Naive thymus-derived CD8-positive, alpha-beta T cell (primary cell): ENCODE measurements around the gene CAMKMT. TPM values are rescaled to one million over a fixed set of nuclear protein-coding genes. Genes with fewer than 3 reads are reported as not detected.
A peak's percentile ranks its signal among the peaks of the same experiment; 100 is the strongest.
"Not testable (repeated sequence)": the region's sequence is repeated elsewhere in the genome, so short reads cannot be mapped to it uniquely, and the experiment has no call there.

Experiments used
- ATAC-seq, 2 donors: fragments of 150-1000 bp; cut with Tn5 transposase in 1 of 2; sonication (Bioruptor Pico), chemical (Tn5 transposase) in 1 of 2; 1 replicate in 1 of 2; 2 replicates in 1 of 2; pipeline ENCODE4 v1.10.0; 2021; ENCODE audit warnings: mild to moderate bottlenecking in 2 of 2, moderate library complexity in 2 of 2
- POLR2A ChIA-PET: fragments of 350-600 bp; sonication (Branson Sonifier 250); formaldehyde crosslinking; loops from one replicate; lab custom pipeline; 2021; ENCODE audit warnings: antibody characterized with exemption; lab: Charles Lee
- DNase-seq, 10 donors: peaks; one replicate each; pipeline versions ENCODE4 v3.0.0 to v3.0.0-alpha.2; 2020 to 2022
- H3K27ac Mint-ChIP-seq, 10 donors: one replicate each; pipeline ENCODE4 v1.8.0; 2020 to 2022; ENCODE audit warnings: mild to moderate bottlenecking in 10 of 10, mixed read lengths in 10 of 10, moderate library complexity in 4 of 10, inconsistent platforms in 1 of 10
- H3K27me3 Mint-ChIP-seq, 5 donors: one replicate each; pipeline ENCODE4 v1.8.0; 2021 to 2022; ENCODE audit warnings: mixed read lengths in 5 of 5
- H3K36me3 Mint-ChIP-seq, 3 donors: one replicate each; pipeline ENCODE4 v1.8.0; 2020 to 2022; ENCODE audit warnings: mixed read lengths in 3 of 3, mild to moderate bottlenecking in 2 of 3, inconsistent platforms in 1 of 3
- H3K4me1 Mint-ChIP-seq, 4 donors: one replicate each; pipeline ENCODE4 v1.8.0; 2021 to 2022; ENCODE audit warnings: mixed read lengths in 4 of 4
- H3K4me3 Mint-ChIP-seq, 10 donors: one replicate each; pipeline ENCODE4 v1.8.0; 2020 to 2022; ENCODE audit warnings: mild to moderate bottlenecking in 10 of 10, mixed read lengths in 10 of 10, moderate library complexity in 6 of 10, inconsistent platforms in 1 of 10
- H3K9me3 Mint-ChIP-seq, 9 donors: one replicate each; pipeline ENCODE4 v1.8.0; 2020 to 2022; ENCODE audit warnings: mixed read lengths in 9 of 9, mild to moderate bottlenecking in 3 of 9, inconsistent platforms in 1 of 9, moderate library complexity in 1 of 9
- polyA plus RNA-seq, 3 donors: library from polyadenylated mRNA; unstranded; fragments of 300-500 nt; fragmentation: Illumina TruSeq; gene quantifications; one replicate each; pipeline ENCODE4 v1.2.3, GENCODE V29; 2021
- total RNA-seq, 8 experiments: library from RNA in 2 of 8; stranded (reverse) in 2 of 8; gene quantifications; one replicate each; pipeline ENCODE4 v1.2.3 and lab custom pipeline; 2021 to 2026

CAMKMT gene
- total and polyA plus RNA-seq, 5 experiments from 2014 or later, result 17.1 to 22.9 (median 20.5) TPM

GRCh38 chr2:44362207-44363015, 664 bp downstream of the CAMKMT start:
- peaks cover 0 to 1% (median 0%) of the 10 kb centered on the region in 3 donors for H3K36me3 Mint-ChIP-seq
- H3K9me3 Mint-ChIP-seq, result no peaks in the 10 kb centered on the region
- peaks cover 18 to 59% (median 54%) of the 10 kb centered on the region in 4 donors for H3K4me1 Mint-ChIP-seq
- peak; percentile 33 to 41 for ATAC-seq
- DNase-seq, result peak; percentile 9 to 57 (median 30)
- H3K27ac Mint-ChIP-seq, result peak overlapping the region; percentile 96 to 100 (median 98)
- POLR2A ChIA-PET, result interaction anchor here (0.6 to 3.1 kb wide), 15 partner anchors 7 to 1700 kb away, joined by 3 to 50 read pairs (median 5); partner anchors contain the start of genes LRPPRC and PPM1B
- H3K4me3 Mint-ChIP-seq, result peak overlapping the region; percentile 89 to 100 (median 98)
- H3K27me3 Mint-ChIP-seq, result peaks cover 0 to 1% (median 0%) of the 10 kb centered on the region in 5 donors

DNA sequence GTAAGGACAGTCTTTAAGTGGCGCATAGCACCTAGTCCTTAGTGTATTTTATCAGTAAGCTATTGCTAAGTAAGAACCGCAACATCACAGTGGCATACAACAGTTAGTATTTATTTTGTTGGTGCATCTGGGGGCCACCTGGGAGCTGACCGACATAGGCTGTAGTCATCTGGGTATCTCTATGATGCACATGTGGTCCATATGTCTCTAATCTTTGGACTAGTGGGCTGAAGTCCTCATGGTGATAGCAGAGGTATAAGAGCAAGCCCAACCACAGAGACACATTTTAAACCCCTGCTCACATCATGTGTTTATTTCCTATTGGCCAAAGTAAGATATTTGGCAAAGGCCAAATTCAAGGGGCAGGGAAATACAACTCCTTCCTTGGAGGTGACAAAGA, 2.9 kb downstream of the CAMKMT start:
- POLR2A ChIA-PET, result no interaction called here
- no peak for DNase-seq
- Mint-ChIP-seq H3K9me3 (no peaks in the 10 kb centered on the region), H3K27ac (no peak overlapping the region), H3K4me3 (peak overlapping the region in 4 of 10 donors; percentile 4 to 64 (median 32)), H3K27me3 (peaks cover 0 to 1% (median 0%) of the 10 kb centered on the region in 5 donors), H3K36me3 (peaks cover 0 to 1% (median 0%) of the 10 kb centered on the region in 3 donors), H3K4me1 (peaks cover 13 to 50% (median 46%) of the 10 kb centered on the region in 4 donors)
- no peak for ATAC-seq

DNA sequence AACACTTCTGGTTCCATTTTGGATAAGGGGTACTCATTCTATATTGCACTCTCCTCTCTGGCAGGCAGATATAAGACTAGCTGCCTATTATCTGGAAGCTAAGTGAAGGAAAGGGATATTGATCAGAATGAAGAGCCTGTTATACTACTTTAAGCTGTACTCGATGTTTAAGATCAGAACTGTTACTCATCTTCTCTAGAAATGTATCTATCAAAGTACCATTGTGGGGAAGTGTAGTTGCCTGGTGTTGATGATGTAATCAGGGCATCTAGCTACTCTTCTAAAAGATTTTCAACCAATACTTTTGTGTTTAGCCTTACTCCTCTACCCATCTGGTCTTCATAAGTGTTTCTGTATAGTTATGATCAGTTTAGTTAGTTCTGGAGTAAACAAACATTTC, 5.8 kb downstream of the CAMKMT start:
- Mint-ChIP-seq H3K27me3 (no peaks in the 10 kb centered on the region), H3K36me3 (peaks cover 0 to 5% (median 4%) of the 10 kb centered on the region in 3 donors), H3K9me3 (no peaks in the 10 kb centered on the region), H3K4me1 (peaks cover 7 to 38% (median 32%) of the 10 kb centered on the region in 4 donors), H3K4me3 (no peak overlapping the region), H3K27ac (no peak overlapping the region)
- DNase-seq (no peak), ATAC-seq (no peak)
- POLR2A ChIA-PET, result interaction anchor here (0.5 kb wide), 1 partner anchor 29 kb away, joined by 5 read pairs; no protein-coding TSS in a partner anchor

GRCh38 chr2:44369392-44369791, 7.6 kb downstream of the CAMKMT start:
- H3K27ac Mint-ChIP-seq, result peak overlapping the region in 1 of 10 donors; percentile 22
- DNase-seq (no peak), ATAC-seq (peak in 1 of 2 donors; percentile 29)
- no peaks in the 10 kb centered on the region for H3K27me3 Mint-ChIP-seq
- H3K4me1 Mint-ChIP-seq, result peaks cover 4 to 27% (median 22%) of the 10 kb centered on the region in 4 donors
- no peak overlapping the region for H3K4me3 Mint-ChIP-seq
- H3K9me3 Mint-ChIP-seq, result no peaks in the 10 kb centered on the region
- POLR2A ChIA-PET, result interaction anchor here (1.7 kb wide), 1 partner anchor 8 kb away, joined by 7 read pairs; the partner anchor contains the start of genes CAMKMT and PREPL
- peaks cover 0 to 18% (median 12%) of the 10 kb centered on the region in 3 donors for H3K36me3 Mint-ChIP-seq

DNA sequence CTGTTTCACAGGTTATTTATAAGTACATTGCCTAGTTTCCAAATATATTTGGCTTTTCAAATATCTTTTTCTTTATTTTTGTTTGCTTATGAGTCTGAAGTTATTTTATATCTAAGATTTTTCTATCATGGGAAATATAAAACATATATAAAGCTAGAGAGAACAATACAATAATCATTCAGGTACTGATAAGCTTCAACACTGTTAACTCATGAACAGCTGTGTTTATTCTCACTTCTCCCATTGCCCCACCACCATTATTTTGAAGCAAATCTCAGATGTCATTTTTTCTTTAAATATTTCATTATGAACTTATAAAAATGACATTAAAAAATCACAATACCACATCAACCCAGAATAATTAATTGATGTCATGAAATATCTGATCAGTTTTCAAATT, 9.7 kb downstream of the CAMKMT start:
- H3K36me3 Mint-ChIP-seq, result peaks cover 0 to 31% (median 13%) of the 10 kb centered on the region in 3 donors
- no peak overlapping the region for H3K4me3 Mint-ChIP-seq
- H3K9me3 Mint-ChIP-seq, result no peaks in the 10 kb centered on the region
- POLR2A ChIA-PET, result no interaction called here
- no peak for ATAC-seq
- no peak for DNase-seq
- H3K27me3 Mint-ChIP-seq, result no peaks in the 10 kb centered on the region
- H3K4me1 Mint-ChIP-seq, result peaks cover 4 to 16% (median 11%) of the 10 kb centered on the region in 4 donors
- no peak overlapping the region for H3K27ac Mint-ChIP-seq

DNA sequence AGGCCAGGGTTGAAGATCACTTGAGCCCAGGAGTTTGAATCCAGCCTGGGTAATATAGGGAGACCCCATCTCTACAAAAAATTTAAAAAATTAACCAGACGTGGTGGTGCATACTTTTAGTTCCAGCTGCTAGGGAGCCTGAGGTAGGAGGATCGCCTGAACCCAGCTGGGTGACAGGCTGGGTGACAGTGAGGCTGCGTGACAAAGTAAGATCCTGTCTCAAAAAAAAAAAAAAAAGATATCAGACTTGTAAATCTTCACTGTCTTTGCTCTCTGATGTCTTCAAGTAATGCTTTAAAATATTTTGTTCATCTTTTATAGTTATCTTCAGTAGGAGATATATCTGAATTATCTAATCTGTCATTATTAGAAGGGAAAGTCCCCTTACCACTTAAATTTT, 10.5 kb downstream of the CAMKMT start:
- Mint-ChIP-seq H3K4me3 (no peak overlapping the region), H3K36me3 (peaks cover 0 to 37% (median 13%) of the 10 kb centered on the region in 3 donors), H3K4me1 (peaks cover 4 to 16% (median 10%) of the 10 kb centered on the region in 4 donors), H3K9me3 (no peaks in the 10 kb centered on the region), H3K27me3 (no peaks in the 10 kb centered on the region), H3K27ac (peak overlapping the region in 1 of 10 donors; percentile 52)
- ATAC-seq (no peak), DNase-seq (no peak)
- POLR2A ChIA-PET, result interaction anchor here (0.6 kb wide), 1 partner anchor 14 kb away, joined by 3 read pairs; no protein-coding TSS in a partner anchor

DNA sequence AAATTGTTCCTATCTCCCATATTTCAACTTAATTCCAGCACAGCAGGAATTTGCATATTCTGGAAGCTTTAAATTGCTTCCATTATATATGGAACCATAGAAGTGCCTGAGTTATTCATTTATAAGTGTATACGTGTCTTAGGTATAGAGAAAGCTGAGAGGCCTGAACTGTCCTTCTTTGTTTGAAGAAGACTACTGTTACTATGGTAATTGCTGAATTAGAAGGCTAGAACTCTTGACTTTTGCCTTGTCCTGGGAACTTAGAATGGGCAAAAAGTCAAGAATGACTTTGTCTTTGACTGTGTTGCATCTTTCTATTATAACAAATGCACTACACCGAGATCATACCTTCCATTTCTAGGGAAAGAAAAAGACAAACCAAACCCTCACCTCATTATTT, 15.7 kb downstream of the CAMKMT start:
- H3K36me3 Mint-ChIP-seq, result peaks cover 10 to 55% (median 20%) of the 10 kb centered on the region in 3 donors
- H3K4me3 Mint-ChIP-seq, result no peak overlapping the region

DNA sequence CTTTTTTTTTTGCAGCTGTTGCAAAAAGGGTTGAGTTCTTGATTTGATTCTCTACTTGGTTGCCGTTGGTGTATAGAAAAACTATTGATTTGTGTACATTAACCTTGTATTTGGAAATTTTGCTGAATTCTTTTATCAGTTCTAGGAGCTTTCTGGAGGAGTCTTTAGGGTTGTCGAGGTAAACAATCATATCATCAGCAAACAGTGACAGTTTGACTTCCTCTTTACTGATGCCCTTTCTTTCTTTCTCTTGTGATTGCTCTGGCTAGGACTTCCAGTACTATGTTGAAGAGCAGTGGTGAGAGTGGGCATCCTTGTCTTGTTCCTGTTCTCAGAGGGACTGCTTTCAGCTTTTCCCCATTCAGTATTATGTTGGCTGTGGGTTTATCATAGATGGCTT, 23.5 kb downstream of the CAMKMT start:
- peaks cover 16 to 51% (median 49%) of the 10 kb centered on the region in 3 donors for H3K36me3 Mint-ChIP-seq
- H3K9me3 Mint-ChIP-seq, result peaks cover 0 to 22% (median 6%) of the 10 kb centered on the region in 9 donors
- not testable (repeated sequence) for ATAC-seq, H3K27me3 Mint-ChIP-seq, DNase-seq, H3K4me3 Mint-ChIP-seq
- H3K27ac Mint-ChIP-seq, result peak overlapping the region in 1 of 10 donors; percentile 47
- H3K4me1 Mint-ChIP-seq, result peaks cover 15 to 40% (median 24%) of the 10 kb centered on the region in 4 donors
- POLR2A ChIA-PET, result interaction anchor here (0.6 kb wide), 1 partner anchor 59 kb away, joined by 5 read pairs; no protein-coding TSS in a partner anchor

More for the DNA sequence above, 15.7 kb downstream of the CAMKMT start:
- DNase-seq, result no peak
- Mint-ChIP-seq H3K27ac (no peak overlapping the region), H3K4me1 (peaks cover 0 to 5% (median 2%) of the 10 kb centered on the region in 4 donors), H3K9me3 (no peaks in the 10 kb centered on the region), H3K27me3 (no peaks in the 10 kb centered on the region)
- no peak for ATAC-seq
- POLR2A ChIA-PET, result no interaction called here

DNA sequence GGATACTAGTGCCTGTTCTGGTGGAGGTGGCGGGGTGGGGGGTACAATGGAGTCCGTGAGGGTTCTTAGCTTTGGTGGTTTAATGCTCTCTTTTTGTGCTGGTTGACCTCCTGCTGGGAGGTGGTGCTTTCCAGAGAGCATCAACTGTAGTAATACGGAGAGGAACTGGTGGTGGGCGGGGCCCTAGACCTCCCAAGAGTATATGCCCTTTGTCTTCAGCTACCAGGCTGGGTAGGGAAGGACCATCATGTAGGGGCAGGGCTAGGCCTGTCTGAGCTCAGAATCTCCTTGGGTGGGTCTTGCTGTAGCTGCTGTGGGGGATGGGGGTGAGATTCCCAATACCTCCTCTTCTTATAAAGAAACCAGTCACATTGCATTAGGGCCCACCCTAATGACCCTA, 27.1 kb downstream of the CAMKMT start:
- Mint-ChIP-seq H3K9me3 (peaks cover 0 to 22% (median 6%) of the 10 kb centered on the region in 9 donors), H3K27ac (peak overlapping the region in 2 of 10 donors; percentile 49 to 71)
- no peak for ATAC-seq

DNA sequence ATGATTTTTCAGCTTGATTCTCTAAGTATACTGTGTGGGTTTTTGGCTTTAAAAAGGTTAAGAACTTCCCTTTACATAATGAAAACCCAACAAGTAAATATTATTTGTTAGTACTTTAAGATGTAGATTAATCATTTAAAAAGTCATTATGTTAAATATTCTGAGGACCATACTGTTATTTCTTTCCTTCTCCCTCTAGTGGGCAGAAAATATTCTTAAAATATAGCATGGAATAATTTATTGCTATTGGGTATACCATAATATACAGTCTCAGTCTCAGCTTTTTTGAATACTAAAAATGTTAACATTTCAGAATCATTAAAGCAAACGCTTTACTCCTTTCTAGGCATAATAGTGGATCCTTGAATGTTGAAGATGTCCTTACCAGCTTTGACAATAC, 28.1 kb downstream of the CAMKMT start:
- POLR2A ChIA-PET, result interaction anchor here (1.7 kb wide), 1 partner anchor 28 kb away, joined by 7 read pairs; the partner anchor contains the start of genes CAMKMT and PREPL
- ATAC-seq, result no peak
- H3K4me3 Mint-ChIP-seq, result no peak overlapping the region

More for the DNA sequence above, 27.1 kb downstream of the CAMKMT start:
- POLR2A ChIA-PET, result interaction anchor here (1.7 kb wide), 1 partner anchor 27 kb away, joined by 7 read pairs; the partner anchor contains the start of genes CAMKMT and PREPL
- DNase-seq, result no peak
- Mint-ChIP-seq H3K36me3 (peaks cover 11 to 38% (median 34%) of the 10 kb centered on the region in 3 donors), H3K27me3 (no peaks in the 10 kb centered on the region), H3K4me1 (peaks cover 16 to 40% (median 22%) of the 10 kb centered on the region in 4 donors), H3K4me3 (no peak overlapping the region)

GRCh38 chr2:44392338-44392943, 30.7 kb downstream of the CAMKMT start:
- ATAC-seq (no peak), DNase-seq (peak in 9 of 10 donors; percentile 15 to 71 (median 25))
- Mint-ChIP-seq H3K27ac (no peak overlapping the region), H3K9me3 (peaks cover 0 to 8% (median 0%) of the 10 kb centered on the region in 9 donors), H3K36me3 (peaks cover 6 to 14% (median 6%) of the 10 kb centered on the region in 3 donors), H3K4me3 (no peak overlapping the region), H3K4me1 (peaks cover 5 to 16% (median 11%) of the 10 kb centered on the region in 4 donors), H3K27me3 (no peaks in the 10 kb centered on the region)
- POLR2A ChIA-PET, result interaction anchor here (0.5 kb wide), 1 partner anchor 799 kb away, joined by 3 read pairs; no protein-coding TSS in a partner anchor

More for the DNA sequence above, 28.1 kb downstream of the CAMKMT start:
- Mint-ChIP-seq H3K27me3 (no peaks in the 10 kb centered on the region), H3K4me1 (peaks cover 16 to 37% (median 21%) of the 10 kb centered on the region in 4 donors), H3K9me3 (peaks cover 0 to 22% (median 5%) of the 10 kb centered on the region in 9 donors), H3K27ac (peak overlapping the region in 1 of 10 donors; percentile 7), H3K36me3 (peaks cover 11 to 28% (median 26%) of the 10 kb centered on the region in 3 donors)
- no peak for DNase-seq
